HG02763 (cell line): ENCODE measurements around the gene ROBO4.

ENCODE experiments used
- ATAC-seq: cut with Tn5 transposase; IDR thresholded peaks from one replicate; pipeline ENCODE4 v1.9.1; 2021; ENCODE audit warnings: mild to moderate bottlenecking, moderate library complexity; ENCODE audit not compliant: unreplicated experiment

Gene ROBO4

DNA sequence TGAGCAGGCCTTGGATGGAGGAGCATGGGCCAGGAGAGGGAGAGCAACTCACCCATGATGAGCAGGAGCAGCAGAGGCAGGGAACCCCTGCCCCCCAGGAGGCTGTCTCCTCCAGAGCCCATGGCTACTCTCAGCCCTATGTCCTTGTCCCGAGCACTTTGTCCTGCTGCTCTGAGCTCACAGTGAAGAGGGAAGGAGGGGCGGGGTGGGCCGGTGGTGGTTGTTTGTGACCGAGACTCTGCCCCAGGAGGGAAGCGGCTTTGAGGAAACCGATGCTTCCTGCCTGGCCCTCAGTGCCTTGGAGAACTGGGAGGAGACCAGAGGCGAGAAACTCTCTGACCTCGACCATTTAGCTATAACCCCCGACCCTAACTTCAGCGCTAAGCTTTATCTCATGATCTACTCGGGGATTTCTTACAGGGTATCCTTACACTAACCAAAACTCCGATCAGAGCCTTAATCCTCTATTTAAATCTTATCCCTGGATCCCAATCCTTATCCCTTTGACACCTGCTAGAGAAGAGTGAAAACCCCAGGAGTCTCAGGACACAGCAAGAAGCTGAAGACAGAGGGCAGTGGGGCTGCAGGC, at the start of gene ROBO4:
Gene ROBO4, minus strand, starts transcription at position 192 of the 589 bp plus-strand sequence. Its CDS starts 70 bp downstream, at position 122.
- no peak for ATAC-seq

DNA sequence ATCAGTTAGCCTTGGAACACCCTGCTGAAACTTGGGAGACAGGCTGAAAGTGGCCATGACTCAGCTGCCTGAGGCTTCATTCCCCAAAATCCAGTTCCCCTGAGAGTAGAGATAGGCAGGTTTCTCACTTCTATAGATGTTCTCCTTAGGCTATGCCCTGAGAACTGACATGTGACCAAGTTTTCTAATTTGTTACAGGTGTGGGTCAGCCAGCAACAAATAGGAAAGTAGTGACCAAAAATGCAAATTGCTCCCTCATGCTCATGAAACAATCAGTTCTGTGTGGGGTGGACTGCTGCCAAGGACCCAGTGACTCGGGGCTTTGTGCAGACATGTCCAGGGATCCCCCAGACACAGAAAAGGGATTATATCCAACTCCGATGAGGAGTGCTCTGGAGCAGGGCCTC, 49.1 kb upstream of the ROBO4 start:
- no peak for ATAC-seq

DNA sequence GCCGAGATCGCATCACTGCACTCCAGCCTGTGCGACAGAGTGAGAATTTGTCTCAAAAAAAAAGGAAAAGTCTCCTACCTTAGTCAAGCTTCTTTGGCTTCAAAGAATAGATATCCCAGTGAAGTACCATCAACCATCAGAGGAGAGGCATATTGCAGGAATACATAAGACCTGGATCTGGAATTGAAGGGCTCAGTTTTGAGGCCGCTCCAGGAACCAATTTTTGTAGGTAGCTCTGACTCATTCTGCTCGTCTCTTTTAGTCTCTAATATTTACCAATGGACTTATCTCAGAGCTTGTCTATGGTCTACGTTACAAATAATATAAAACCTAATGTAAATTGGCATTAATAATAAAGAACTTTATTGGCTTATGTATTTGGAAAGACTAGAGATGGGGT, 48.2 kb upstream of the ROBO4 start:
- no peak for ATAC-seq

DNA sequence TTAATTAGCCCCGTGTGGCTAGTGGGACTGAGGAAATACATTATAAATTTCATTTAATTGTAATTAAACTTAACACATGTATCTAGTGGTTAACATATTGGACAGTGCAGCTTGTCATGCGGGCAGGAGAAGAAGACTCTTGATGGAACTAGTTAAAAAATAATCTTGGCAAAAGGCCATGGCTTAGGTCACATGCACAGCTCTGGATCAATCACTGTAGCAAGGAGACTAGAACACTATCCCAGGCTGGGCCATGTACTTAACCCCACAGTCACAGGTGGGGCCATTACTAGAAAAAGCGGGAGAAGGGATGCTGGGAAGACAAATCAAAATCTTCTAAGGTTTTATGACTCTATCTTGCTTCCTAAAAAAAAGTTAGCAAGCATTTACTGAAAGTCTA, 46.9 kb upstream of the ROBO4 start:
- ATAC-seq, result no peak

DNA sequence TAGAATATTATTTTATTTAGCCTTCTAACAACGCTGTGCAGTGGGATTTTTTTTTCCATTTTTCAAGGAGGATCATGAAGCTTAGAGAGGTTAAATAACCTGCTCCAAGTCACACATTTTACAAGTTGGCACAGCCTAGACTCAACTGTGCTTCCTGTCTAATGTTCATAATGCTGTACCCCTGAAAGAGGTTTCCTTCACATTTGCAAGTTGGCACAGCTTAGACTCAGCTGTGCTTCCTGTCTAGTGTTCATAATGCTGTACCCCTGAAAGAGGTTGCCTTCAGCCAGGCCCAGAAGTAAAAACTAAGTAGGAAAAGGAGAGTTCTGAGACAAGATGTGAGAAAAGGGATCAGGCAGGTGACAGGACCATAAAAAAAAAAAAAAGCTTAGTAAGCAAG, 46.1 kb upstream of the ROBO4 start:
- no peak for ATAC-seq

DNA sequence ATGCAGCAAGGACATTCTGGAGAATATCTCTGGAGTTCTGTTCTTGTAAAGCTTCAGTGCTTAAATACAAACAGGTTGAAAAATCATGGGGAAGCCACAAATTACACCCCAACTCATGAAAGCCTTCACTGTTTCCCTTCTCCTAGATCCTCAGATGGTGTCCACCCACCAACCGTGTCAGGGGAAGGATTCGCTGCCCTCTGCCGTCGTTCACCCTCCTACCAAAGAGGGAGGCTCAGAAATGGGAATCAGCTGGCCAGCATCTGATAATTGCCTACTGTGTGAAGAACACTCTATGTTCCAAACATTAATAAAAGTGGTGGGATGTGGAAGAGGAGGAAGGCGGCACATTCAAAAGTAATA, 45.6 kb upstream of the ROBO4 start:
- no peak for ATAC-seq

DNA sequence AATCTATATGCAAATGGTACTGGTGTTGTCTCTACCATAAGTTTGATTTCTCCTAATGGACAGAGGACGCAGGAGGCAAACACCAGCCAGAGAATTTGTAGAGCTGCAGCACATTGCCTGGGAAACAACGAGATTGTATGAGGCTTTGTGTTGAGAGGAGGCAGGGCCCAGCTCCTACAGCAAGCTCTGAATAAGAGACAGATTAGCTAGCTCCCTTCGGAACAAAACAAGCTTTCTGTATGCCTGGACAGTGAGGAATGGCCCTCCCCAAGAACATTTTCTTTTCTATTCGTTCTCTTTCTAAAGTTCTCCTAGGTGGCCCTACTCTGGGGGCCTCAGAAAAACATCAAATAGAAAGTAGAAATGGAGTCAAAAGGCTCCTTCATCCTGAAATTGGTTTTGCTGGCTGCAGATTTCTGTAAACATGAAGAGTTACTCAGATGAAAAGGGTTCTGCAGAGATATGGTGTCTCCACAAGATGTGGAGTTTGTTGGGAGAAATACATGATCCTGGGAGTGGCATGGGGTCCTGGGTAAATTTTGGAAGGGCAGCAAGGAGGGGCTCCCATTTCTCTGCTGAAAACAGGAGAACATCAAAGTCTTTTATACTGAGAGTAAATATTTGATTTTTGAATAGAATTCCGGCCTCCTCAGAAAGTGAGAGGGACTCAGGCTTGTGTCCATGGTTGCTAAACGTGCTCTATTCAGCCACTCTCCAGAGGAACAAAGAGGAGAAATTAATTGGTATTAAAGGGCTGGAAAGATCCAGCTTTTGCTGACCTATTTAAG, 45.0 kb upstream of the ROBO4 start:
- no peak for ATAC-seq

DNA sequence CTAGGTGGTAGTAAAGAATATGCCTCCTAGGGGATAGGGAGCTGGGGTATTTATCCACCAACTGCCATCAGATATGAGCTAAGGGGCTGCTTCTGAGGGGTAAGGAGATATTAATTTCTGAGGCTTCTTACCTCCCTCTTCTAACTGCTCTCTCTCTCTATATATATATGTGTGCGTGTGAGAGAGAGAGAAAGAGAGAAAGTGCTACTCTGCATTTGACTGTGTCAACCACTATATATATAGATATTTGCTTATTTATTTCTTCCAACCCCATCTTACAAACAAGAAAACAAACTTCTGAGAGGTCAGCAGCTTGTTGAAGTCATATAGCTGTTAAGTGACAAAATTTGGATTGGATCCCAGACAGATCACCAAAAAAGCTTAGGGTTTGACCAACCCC, 44.0 kb upstream of the ROBO4 start:
- no peak for ATAC-seq

DNA sequence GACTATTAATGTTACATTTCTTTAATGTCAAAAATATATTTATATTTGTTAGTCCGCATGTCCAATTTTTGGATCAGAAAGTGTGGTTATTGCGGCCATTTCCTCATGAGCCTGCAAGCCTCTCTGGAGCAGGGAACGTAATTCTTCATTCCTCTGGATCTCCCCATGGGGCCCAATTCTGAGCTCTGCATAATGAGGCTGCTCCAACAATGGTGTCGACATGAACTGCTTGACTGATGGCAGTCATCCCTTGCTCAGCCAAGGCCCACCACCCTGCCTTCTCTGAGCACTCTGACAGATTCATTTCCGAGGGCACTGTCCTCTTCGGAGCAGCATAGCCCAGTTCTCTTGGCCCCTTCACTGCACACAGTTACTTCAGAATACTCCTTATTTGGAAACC, 41.3 kb upstream of the ROBO4 start:
- ATAC-seq, result no peak

DNA sequence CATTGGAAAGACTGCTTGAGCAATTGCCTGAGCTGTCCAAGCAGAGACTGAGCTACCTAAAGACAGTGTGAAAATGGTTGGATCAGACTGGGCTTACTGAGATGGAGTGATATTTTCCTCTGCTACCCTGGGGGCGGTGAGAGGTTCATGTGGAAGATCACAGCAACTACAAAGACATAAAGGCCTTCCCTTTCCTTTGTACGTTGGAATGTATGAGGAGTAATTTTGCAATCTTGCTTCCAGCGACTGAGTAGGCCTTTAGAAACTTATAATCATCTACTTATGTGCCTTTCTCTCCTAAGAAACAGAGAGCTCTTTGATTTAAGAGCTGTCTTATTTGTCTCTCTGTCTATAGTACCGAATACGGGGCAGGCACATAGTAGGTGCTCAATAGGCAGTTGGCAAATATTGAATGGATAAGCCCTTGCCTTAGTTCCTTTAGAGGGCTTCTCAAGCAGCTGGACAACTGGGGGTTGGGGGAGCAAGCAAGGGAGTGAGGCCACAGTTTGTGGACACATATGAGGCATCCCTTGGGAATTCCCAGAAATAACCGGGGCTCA, 40.6 kb upstream of the ROBO4 start:
- no peak for ATAC-seq

DNA sequence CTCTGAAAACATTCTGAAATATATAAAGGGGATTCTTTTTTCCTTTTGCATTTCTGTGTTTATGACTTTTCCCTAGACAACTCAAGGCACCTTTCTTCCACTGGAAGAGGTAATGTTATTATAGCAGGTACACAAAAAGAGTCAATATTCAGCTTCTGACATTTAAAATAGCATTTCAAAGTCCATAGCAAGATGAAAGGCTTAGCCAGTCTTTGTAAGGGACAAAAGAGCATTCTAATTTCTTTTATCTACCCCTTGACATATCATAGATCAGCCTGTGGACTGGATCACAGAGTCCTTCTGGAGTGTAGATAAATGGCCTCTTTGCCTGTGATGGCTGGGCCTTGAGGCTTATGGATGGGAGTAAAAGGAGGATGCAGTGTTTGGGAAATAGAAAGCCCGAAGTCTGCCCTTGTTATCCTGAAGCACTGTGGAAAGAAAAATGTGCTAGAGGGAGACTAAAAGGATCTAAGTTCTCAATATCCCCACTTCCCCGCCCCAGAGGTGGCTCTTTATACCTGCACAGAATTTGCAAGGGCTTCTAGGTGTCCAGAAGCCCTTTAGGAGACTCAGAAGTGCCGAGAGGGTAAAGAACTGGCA, 39.8 kb upstream of the ROBO4 start:
- ATAC-seq, result no peak

DNA sequence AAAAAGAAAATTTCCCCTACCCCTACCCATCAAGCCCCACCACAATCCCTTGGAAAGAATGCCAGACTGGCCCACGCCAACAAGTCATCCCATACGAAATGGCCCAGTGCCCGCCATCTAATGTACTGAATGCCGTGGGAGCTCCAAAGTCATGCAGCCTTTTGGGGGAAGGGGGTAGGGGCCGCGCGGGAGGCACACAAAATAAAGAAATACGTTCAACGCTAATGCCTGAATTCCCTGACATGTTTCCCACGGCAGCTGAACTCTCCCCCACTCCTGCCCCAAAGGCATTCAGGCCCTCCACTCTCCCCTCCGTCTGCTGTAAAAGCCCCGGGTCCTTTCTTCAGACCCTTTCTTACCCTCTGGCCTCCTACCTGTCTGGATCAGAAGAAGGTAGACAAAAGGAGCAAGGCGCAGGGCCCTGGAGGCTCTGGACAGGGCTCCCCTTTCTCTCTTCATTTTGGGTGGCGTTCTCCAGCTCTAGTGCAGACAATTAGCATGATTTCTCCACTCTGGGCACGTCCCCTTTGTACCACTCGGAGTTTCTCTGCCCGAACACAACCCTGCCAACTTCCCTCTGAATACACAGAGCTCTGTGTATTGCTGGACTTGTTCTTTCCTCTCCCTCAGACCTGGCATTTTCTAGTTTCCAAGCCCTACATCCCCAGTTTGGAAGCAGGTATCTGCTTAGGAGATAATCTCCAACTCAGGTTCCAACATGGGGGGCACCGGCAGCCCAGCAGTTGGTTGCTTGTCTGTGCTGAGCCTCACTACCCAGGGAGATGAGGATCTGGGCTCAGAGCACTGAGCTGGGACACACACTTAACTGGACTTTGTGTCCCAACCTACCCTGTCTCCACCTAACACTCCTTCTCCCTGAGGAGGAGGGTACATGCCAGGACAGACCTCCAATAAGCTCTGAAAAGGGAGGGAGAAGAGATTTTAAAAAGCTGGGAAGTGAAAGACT, 38.2 kb upstream of the ROBO4 start, which contains the start of gene HEPACAM:
Gene HEPACAM, minus strand, starts transcription at position 500 of the 967 bp plus-strand sequence. Its CDS starts 41 bp downstream, at position 459.
- ATAC-seq, result no peak

DNA sequence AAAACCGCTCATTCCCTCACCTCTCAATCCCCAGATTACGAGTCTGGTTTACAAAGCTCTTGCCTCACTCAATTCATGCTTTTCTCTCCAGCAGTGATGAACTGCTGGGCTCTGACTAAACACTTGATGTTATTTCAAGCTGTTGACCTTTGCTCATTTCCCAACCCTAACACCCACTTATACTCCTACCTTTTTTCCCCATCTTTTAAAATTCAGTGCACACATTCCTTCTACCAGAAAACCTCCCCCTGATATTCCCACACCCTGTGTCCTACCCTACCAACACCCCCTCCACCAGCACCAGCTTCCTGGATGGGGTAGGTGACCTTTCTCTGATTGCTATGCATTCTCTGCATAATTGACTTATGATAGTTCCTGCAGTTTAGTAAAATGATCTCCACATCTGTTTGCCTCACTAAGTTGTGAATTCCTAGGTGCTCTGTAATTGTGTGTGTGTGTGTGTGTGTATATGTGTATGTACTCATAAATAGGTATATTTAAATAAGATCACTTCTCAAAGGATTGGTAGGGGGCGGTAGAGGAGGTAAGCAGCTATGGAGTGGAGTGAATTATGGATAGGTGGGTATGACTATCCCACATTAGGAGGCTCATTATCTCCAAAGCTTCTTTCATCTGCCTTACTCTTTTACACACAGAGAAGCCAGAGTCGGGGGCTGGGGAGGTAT, 37.3 kb upstream of the ROBO4 start:
- ATAC-seq, result no peak

DNA sequence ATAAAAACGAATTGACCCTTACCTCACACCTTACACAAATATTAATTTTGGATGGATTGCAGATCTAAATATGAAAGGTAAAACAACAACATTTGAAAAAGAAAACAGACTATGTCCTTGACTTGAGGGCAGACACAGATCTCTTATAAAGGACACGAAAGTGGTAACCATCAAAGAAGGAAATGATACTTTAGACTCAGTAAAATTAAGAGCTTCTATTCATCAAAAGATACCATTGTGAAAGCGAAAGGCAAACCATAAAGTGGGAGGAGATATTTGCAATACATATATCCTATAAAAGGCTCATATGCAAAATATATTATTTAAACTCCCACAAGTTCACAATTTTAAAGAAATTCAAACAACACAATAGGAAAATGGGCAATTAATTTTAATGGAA, 33.1 kb upstream of the ROBO4 start:
- peak; percentile 64 for ATAC-seq

DNA sequence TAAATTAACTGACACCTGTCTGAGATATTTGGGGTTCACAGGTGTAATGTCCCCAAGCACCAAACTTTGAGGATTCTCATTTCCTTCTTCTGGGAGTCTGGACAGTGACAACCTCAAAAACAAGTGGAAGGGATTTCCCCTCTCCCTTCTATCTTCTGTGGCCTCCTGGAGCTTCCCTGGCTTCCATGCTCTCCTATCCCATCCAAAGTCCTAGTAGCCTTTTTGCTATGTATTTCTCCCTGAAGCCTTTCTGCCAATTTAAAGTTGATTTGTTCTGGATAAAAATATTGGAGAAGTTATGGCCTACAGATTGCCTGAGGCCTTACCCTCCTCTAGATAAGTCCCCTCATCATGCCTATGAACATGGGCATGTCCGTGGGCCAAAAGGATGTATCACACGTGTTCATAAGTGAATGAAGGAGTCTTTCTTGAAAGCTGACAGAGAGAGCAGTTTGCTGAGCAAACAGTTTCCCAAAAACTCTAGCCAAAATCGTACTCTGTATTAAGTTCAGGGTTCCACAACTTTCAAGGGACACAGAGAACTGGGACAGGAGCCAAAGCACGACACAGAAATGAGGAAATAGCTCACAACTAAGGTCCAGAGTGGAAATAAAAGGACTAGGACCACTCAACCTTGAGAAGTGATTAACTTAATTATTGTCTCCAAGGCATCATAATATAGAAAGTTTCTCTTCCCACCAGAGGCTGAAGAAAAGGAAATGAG, 31.4 kb upstream of the ROBO4 start:
- no peak for ATAC-seq

DNA sequence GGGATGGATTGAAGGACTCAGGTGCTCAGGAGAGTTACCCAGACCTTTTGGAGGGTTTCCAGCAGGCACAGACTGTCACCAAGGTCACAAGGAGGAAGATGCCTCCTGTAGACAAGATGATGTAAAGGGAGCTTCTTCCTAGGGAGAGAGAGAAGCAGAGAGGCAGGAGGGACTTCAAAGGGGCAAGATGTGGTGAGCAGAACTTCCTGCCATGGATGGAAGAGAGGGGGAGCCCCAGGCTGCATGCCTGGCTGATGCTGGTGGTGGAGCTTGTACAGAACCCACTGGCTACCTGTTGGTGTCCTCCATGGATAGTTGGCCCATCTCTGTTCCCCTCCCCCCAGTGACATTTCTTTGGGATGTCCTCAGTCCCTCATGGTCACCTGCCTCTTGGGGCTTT, 25.6 kb upstream of the ROBO4 start:
- no peak for ATAC-seq

DNA sequence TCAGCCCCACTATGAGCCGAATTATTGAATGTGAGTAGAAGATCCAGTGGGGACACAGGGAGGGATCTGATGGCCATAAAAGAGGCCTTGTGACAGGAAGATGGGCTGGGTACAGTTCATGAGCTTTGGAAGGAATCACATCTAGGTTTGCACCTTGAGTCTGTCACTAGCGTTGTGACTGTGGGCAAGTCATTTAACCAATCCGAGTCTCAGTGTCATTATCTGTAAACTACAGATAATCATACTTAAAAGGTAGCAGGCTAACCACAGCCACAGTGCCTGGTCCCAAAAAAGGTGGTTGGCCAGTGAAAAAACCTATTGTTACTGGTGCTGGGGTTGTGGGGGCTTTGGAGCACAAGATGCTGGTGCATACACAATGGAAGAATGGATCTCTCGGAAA, 25.2 kb upstream of the ROBO4 start:
- no peak for ATAC-seq

DNA sequence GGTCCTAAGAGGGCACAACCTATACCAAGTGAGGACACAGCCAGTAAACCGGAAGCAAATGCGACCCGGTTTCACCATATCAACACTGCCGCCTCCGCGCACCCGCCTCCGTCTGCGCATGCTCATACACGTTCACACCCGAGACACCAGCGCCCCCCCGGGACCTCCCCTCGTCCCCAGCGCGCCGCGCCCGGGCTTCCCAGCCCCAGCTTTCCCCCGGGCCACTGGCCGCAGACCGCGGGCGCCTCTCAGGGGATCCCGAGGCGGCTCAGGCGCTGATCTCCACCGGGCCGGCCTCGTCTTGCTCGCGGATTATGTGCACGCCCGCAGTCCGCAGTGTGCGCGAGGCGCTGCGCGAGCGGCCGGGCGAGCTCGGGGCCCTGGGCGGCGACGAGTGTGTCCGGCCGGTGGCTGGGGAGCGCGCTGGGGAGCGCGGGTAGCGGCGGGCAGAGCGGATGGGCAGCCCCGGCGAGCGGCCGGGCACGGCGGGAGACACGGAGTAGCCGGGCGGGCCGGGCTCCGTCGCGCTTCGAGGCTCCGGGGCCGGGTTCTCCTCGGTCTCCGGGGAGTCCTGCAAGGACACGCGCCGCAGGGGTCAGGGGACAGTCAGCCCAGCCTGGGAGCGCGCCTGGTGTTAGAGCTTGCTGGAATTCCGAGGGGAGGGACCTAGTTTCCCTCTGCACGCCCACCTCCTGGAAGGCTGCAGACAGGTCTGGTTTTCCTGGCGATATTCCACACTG, 23.4 kb upstream of the ROBO4 start:
- peak; percentile 51 for ATAC-seq

DNA sequence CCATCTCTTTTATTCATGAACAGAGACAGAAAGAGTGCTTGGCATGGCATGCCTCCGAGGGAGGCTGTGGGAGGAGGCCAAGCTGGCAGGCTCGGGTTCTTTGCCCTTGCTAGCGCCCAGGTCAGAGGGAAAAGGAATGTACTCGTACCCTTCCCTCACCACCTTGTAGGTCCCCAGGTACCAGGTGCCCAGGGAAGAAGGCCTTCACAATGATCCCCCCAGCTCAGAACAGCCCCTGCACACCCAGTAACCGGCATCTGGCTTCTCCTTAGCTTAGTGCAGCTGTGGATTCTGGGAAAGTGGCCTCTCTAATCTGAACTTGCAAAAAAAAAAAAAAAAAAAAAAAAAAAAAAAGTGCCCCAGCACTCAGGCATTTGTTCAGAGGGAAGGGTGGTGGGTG, 22.7 kb upstream of the ROBO4 start:
- no peak for ATAC-seq
